GM21360 (cell line): Measurements from ENCODE around the gene COL24A1.

Experiments
- ATAC-seq: cut with Tn5 transposase; IDR thresholded peaks from one replicate; pipeline ENCODE4 v1.9.1; 2021; ENCODE audit warnings: mild to moderate bottlenecking, moderate library complexity; ENCODE audit not compliant: unreplicated experiment

Gene COL24A1

GRCh38 chr1:86156566-86157455 is at the start of gene COL24A1:
Gene COL24A1 (minus strand): TSS chr1:86156772. CDS start chr1:86156396, 376 bp downstream.
- no peak for ATAC-seq

DNA sequence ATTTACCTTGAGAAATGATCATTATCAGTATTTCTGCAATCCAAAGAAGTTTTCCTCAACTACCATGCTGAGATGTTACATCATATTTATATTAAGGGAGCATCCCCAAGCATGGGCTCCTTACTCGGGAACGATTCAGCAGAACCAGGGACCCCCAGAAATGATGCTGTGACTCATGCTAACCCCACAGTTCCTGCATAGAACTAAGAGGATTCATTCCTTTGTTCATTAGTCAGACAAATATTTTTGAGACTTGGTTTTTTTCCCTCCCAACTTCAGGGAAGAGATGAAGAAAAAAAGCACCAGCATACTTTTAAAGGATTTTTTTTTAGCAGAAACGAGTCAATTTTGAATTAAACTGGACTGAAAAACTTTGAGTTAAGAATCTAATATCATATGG is 49.2 kb upstream of the COL24A1 start:
- no peak for ATAC-seq

GRCh38 chr1:86202552-86203340 is 46.2 kb upstream of the COL24A1 start:
- ATAC-seq, result no peak

- no peak for ATAC-seq
These were observed 44.7 kb upstream of the COL24A1 start for GRCh38 chr1:86201311-86201710.

DNA sequence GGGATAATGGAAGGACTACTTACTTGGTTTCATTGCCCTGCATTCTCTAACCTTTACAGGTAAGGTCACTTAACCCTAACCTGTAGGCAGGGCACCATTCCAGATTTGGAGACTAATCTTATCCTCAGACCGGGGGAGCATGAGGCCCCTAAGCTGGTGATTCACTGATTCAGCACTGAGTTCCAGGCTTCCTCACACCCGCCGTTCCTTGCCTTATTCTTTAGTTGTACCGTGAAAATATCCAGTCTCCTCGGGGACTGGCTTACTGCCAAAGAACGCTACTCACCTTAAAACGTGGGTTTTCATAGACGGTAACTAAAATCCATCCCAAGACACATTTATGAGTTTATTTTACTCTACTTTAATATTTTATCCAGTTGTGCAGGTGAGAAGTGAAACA is 44.3 kb upstream of the COL24A1 start:
- ATAC-seq, result no peak

- no peak for ATAC-seq
These were observed 40.8 kb upstream of the COL24A1 start for GRCh38 chr1:86197206-86197855.

DNA sequence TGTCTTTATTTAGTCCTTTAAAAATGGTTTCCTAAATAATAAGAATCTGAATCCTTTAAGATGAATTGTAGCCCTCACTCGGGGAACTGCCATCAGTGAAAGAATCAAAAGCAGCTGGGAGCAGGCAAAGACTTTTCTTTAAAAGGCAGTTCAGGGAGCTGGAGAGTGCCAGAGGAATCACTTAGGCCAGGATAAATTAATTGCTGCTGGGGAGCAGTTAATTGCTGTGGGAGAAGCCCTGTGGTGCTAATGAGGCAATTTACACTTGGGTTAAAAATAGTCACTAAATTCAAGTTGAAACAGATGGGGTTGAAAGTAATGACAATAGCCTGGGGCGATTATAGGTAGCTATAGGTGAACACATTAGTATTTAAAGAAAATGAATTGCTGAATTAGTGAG is 38.7 kb upstream of the COL24A1 start:
- ATAC-seq, result no peak

GRCh38 chr1:86194491-86195034 is 38.0 kb upstream of the COL24A1 start:
- no peak for ATAC-seq

GRCh38 chr1:86192417-86192816 is 35.8 kb upstream of the COL24A1 start:
- ATAC-seq, result no peak

GRCh38 chr1:86191958-86192357 is 35.4 kb upstream of the COL24A1 start:
- ATAC-seq, result no peak

GRCh38 chr1:86190873-86191272 is 34.3 kb upstream of the COL24A1 start:
- ATAC-seq, result no peak

- no peak for ATAC-seq
These were observed 27.9 kb upstream of the COL24A1 start for GRCh38 chr1:86184426-86184825.

DNA sequence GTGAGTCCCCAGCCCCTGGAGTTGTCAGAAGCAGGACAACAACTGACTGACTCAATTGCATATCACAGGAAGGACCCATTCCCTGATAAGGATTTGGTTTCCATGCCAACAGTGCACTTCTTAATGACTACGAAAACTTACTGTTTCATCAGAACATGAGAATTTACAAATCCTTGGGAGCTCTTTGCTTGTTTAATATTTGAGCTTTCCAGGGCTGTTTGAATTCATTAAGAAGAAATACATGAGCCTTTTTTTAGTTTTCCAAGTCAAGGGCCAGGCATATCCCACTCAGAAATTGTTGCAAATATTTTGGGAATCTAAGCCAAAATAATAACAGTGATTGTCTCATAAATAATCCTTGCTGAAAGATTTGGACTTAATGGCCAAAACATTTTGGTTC is 27.2 kb upstream of the COL24A1 start:
- ATAC-seq, result no peak

DNA sequence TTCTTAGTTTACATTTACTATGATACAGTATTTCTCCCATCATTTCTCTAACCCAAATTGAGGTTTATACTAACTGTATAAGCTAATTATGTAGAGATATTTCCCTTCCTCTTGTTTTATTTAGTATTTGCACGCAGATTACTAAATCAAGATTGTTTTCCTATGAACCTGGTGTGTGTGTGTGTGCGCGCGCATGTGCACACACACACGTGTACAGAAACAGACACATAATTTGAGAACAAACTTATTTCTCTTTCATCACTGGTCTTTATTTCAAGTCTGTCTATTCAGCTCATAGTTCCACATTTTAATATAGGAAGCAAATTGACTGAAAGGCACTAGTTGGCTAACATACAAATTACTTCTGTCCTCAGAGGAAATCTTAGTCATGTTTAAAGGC is 19.7 kb upstream of the COL24A1 start:
- no peak for ATAC-seq

DNA sequence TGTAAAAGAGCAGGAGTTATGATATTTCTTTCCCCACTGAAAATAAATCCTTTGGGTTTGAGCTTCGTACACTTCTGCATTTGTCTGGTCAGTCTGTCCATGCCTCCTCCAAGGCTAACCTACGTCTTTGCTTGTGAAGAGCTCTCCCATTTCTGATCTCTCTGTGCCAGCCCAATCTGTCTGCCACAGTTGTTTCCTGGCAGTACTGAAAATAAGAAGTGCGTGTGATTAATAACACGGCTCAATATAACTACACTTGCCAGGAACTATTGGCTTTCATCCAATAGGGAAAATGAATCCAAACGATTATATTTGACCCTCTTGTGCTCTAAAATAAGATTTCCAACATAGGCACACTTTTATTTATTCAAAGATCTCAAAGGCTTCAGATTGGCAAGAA is 19.2 kb upstream of the COL24A1 start:
- no peak for ATAC-seq

- ATAC-seq, result no peak
These were observed 13.1 kb upstream of the COL24A1 start for GRCh38 chr1:86169625-86170024.

DNA sequence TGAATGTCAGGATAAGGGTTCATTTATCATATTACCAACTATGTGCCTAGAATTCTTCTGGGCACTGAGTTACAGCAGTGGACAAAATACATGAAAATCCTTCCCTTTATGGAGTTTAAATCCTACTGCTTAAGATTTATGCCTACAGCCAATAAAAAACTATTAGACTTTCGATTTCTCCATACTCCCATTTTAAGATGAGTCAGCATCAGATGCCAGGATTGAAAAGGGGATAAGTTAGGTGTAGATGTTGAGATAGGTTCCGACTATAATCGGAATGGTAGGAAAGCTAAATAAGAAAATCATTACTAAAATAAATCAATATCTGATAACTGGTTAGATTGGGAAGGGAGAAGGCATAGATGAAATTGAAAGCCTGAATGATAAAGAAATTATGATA is 3.2 kb upstream of the COL24A1 start:
- ATAC-seq, result no peak

DNA sequence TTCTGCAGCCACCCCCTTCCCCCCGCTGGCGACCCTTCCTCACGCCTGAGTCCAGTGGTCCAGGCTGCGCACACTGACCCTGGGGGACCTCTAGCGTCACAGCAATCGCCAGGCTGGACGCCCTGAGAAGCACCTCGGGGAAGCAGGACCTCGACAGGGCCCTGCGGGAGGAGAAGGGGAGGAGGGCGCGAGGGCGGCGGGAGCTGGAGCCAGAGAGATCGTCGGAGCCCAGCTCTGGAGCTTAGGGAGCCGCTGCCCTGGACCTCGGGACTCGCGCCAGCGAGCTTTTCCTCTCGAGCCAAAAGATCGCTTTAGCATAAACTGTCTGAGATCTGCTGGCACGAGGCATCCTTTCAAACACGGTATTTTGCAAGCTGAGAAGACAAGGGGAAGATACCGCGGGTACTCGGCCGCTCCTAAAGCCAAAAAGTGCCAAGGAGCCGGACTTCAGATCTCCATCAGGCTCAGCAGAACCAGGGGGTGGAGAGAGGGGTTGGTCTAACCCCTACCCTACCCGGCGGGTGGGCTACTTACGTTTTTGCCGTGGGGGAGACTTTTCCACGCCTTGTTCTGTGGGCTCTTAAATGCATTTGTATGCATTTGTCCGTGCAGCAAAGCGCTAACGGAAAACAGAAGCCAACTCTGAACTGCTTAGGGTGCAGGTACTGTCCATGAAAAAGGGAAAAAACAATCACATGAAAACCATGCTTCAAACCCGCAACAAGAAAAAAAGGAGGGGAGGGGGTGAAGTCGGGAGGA is 586 bp downstream of the COL24A1 start:
- ATAC-seq, result no peak

GRCh38 chr1:86155051-86155806 is 1.3 kb downstream of the COL24A1 start:
- ATAC-seq, result no peak

DNA sequence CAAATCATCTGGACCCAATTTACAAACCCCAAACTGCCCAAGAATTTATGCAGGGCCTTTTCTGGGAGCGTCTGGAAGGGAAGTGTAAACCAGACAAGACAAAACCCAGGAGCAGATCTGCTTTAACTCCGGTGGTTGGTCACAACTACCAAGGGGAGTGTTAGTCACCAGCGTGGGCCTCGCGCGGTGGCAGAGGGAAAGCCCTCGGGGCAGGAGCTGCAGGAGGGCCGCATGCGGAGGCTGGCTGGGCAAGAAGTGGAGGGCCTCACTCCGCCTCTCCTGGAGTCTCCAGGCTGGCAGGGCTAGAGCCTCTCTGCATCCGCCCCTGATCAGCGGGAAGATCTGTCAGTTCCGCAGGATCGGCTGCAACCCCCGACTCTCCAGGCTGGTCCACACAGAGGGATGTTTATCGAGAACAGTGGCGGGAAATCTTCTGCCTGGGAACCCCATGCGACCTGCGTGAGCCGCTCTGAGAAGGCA is 2.0 kb downstream of the COL24A1 start:
- no peak for ATAC-seq
